ENCODE data around the gene CCNYL1.
A peak's percentile ranks its signal among the peaks of the same experiment; 100 is the strongest.

The CCNYL1 gene

GRCh38 chr2:207796585-207797350 is 85.3 kb downstream of the CCNYL1 start:
- DNase-seq, result peak; percentile 87

- no peak for DNase-seq
Observed at GRCh38 chr2:207801259-207801658, 89.8 kb downstream of the CCNYL1 start.

GRCh38 chr2:207802650-207803049 is 91.2 kb downstream of the CCNYL1 start:
- no peak for DNase-seq
